Measurements from ENCODE around the gene COLEC12.

- TF ChIP-seq, protein P1, sequence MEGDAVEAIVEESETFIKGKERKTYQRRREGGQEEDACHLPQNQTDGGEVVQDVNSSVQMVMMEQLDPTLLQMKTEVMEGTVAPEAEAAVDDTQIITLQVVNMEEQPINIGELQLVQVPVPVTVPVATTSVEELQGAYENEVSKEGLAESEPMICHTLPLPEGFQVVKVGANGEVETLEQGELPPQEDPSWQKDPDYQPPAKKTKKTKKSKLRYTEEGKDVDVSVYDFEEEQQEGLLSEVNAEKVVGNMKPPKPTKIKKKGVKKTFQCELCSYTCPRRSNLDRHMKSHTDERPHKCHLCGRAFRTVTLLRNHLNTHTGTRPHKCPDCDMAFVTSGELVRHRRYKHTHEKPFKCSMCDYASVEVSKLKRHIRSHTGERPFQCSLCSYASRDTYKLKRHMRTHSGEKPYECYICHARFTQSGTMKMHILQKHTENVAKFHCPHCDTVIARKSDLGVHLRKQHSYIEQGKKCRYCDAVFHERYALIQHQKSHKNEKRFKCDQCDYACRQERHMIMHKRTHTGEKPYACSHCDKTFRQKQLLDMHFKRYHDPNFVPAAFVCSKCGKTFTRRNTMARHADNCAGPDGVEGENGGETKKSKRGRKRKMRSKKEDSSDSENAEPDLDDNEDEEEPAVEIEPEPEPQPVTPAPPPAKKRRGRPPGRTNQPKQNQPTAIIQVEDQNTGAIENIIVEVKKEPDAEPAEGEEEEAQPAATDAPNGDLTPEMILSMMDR (conservative IDR thresholded peaks at IDR 0.05) = no peak
- TF ChIP-seq EZH2 (IDR thresholded peaks at IDR 0.05; ENCODE audit: low read depth) = no peak
These were observed 103.9 kb downstream of the COLEC12 start for GRCh38 chr18:396556-396955.
